ENCODE data around the gene UTP20.

- TF ChIP-seq CTCF (IDR thresholded peaks at IDR 0.05) (no peak), POLR2A (IDR thresholded peaks at IDR 0.05) (no peak), POLR2AphosphoS5 (IDR thresholded peaks at IDR 0.05) (no peak)
These were observed 135.3 kb downstream of the UTP20 start for GRCh38 chr12:101415228-101415627.
